Transverse colon (tissue), 4 donors: ENCODE results near the gene GZMM. TPM values are rescaled to one million over a fixed set of nuclear protein-coding genes. Genes with fewer than 3 reads are reported as not detected.

Experiments used
- DNase-seq: peaks from one replicate; pipeline ENCODE4 v3.0.0-alpha.2; 2019
- H3K27ac ChIP-seq, 4 donors: fragments of 200-600 bp; sonication (generic); 2 replicates each; pipeline ENCODE4 v1.5.1; 2016 to 2018; ENCODE audit warnings: inconsistent platforms in 4 of 4
- H3K27me3 ChIP-seq: fragments of 200-600 bp; sonication (generic); 2 replicates; pipeline ENCODE4 v1.5.1; 2017; ENCODE audit warnings: inconsistent platforms
- H3K36me3 ChIP-seq, 4 donors: fragments of 200-600 bp; sonication (generic); 2 replicates each; pipeline ENCODE4 v1.5.1; 2017 to 2019; ENCODE audit warnings: inconsistent platforms in 4 of 4
- H3K4me1 ChIP-seq, 4 donors: fragments of 200-600 bp; sonication (generic); 2 replicates each; pipeline ENCODE4 v1.5.1; 2017 to 2020; ENCODE audit warnings: inconsistent platforms in 4 of 4
- H3K4me3 ChIP-seq, 4 donors: fragments of 200-600 bp; sonication (generic); 1 replicate in 1 of 4; 2 replicates in 3 of 4; pipeline versions ENCODE4 v1.5.1 to v1.6.1; 2017 to 2019; ENCODE audit warnings: inconsistent platforms in 4 of 4
- H3K9me3 ChIP-seq, 2 donors: fragments of 200-600 bp; sonication (generic); 2 replicates each; pipeline ENCODE4 v1.5.1; 2017 to 2019; ENCODE audit warnings: inconsistent platforms in 2 of 2
- CTCF ChIP-seq, 5 experiments: fragments of 200-600 bp in 3 of 5; fragments of 450-650 bp in 2 of 5; sonication (generic) in 3 of 5; IDR thresholded peaks; 1 replicate in 2 of 5; 2 replicates in 3 of 5; pipeline ENCODE4 v1.5.1; 2016 to 2017; ENCODE audit warnings: antibody characterized with exemption in 5 of 5, inconsistent platforms in 3 of 5, mild to moderate bottlenecking in 2 of 5, moderate library complexity in 1 of 5
- EP300 ChIP-seq: sonication (generic); formaldehyde crosslinking; IDR thresholded peaks from one replicate; pipeline ENCODE4 v1.6.1; 2017; ENCODE audit warnings: antibody characterized with exemption, low read depth
- POLR2A ChIP-seq: fragments of 450-650 bp; IDR thresholded peaks from one replicate; pipeline ENCODE4 v1.6.1; 2016; ENCODE audit warnings: antibody characterized with exemption, mild to moderate bottlenecking, moderate library complexity
- POLR2AphosphoS5 ChIP-seq, 3 donors: sonication (generic); formaldehyde crosslinking; IDR thresholded peaks; one replicate each; pipeline ENCODE4 v1.6.1; 2016; ENCODE audit warnings: antibody characterized with exemption in 3 of 3
- WGBS, 2 donors: methylation state at CpG; one replicate each; pipeline ENCODE4 v1.1.5; 2018; ENCODE audit warnings: low coverage in 1 of 2; 5-methylcytosine and 5-hydroxymethylcytosine counted together
- in situ Hi-C, 4 donors: fragments of 200-750 bp; cut with MboI; loops; one replicate each; pipeline versions ENCODE4 v1.15.0 to v1.15.1; 2017; ENCODE audit warnings: low sequenced_read_pairs in 3 of 4, low pct_ligation_motif_present in 1 of 4, low pct_unique_long_range_greater_than_20kb in 1 of 4
- intact Hi-C: fragments of 100-400 bp; cut with DNase I; formaldehyde crosslinking; loops from one replicate; pipeline ENCODE4 v1.15.1; 2023; ENCODE audit warnings: low total_unique reads
- total RNA-seq, 4 donors: library from RNA; depleted of rRNA; stranded (reverse); fragments of >200 nt; gene quantifications; one replicate each; pipeline ENCODE4 v1.1.0, GENCODE V29; 2016

GZMM gene
- total RNA-seq, 4 donors from 2014 or later: 1.1 to 1.8 TPM; not detected in 2

GRCh38 chr19:498511-498891 lies 45.4 kb upstream of the GZMM start:
- no peak overlapping the region for H3K4me3 ChIP-seq
- intact Hi-C loops: no loop called here
- TF ChIP-seq POLR2A: no peak
- no peak for TF ChIP-seq EP300
- TF ChIP-seq CTCF (IDR thresholded peaks at IDR 0.05): no peak
- no peak for TF ChIP-seq POLR2AphosphoS5 (IDR thresholded peaks at IDR 0.05)
- peaks cover 46% of the 10 kb centered on the region for H3K27me3 ChIP-seq
- 16% methylated on average over 19 of the region's 26 CpGs; no CpG with 5 or more reads in 1 of the 2 donors for WGBS, 2 donors
- peaks cover 0 to 19% (median 12%) of the 10 kb centered on the region in 4 donors for H3K4me1 ChIP-seq
- no peaks in the 10 kb centered on the region for H3K9me3 ChIP-seq
- in situ Hi-C loops: no loop called here
- no peak for DNase-seq
- H3K36me3 ChIP-seq: no peaks in the 10 kb centered on the region
- H3K27ac ChIP-seq: no peak overlapping the region

- intact Hi-C loops (no loop called here), in situ Hi-C loops (no loop called here)
- H3K4me1 ChIP-seq: peaks cover 0 to 19% (median 12%) of the 10 kb centered on the region in 4 donors
- no peak for TF ChIP-seq CTCF (IDR thresholded peaks at IDR 0.05)
- TF ChIP-seq EP300: no peak
- no peak for TF ChIP-seq POLR2AphosphoS5 (IDR thresholded peaks at IDR 0.05)
- TF ChIP-seq POLR2A: no peak
- WGBS, 2 donors: 77 to 83% methylated on average over 10 to 31 of the region's 31 CpGs
- DNase-seq: no peak
- no peak overlapping the region for H3K4me3 ChIP-seq
- no peaks in the 10 kb centered on the region for H3K9me3 ChIP-seq
- peaks cover 46% of the 10 kb centered on the region for H3K27me3 ChIP-seq
- no peak overlapping the region for H3K27ac ChIP-seq
- H3K36me3 ChIP-seq: no peaks in the 10 kb centered on the region
Measured at GRCh38 chr19:498977-499623, 44.8 kb upstream of the GZMM start.

GRCh38 chr19:501646-502045 lies 42.2 kb upstream of the GZMM start:
- intact Hi-C loops: no loop called here
- 78 to 88% methylated on average over 4 to 17 of the region's 17 CpGs for WGBS, 2 donors
- no peak for DNase-seq
- Histone ChIP-seq H3K4me1 (peaks cover 5 to 18% (median 15%) of the 10 kb centered on the region in 4 donors), H3K27me3 (peaks cover 30% of the 10 kb centered on the region), H3K9me3 (no peaks in the 10 kb centered on the region), H3K4me3 (no peak overlapping the region), H3K36me3 (no peaks in the 10 kb centered on the region), H3K27ac (no peak overlapping the region)
- TF ChIP-seq POLR2A (no peak), EP300 (no peak), CTCF (IDR thresholded peaks at IDR 0.05) (no peak), POLR2AphosphoS5 (IDR thresholded peaks at IDR 0.05) (no peak)
- in situ Hi-C loops: no loop called here

GRCh38 chr19:504616-505015 lies 39.2 kb upstream of the GZMM start:
- 92% methylated on average over 14 of the region's 14 CpGs; no CpG with 5 or more reads in 1 of the 2 donors for WGBS, 2 donors
- no peaks in the 10 kb centered on the region for H3K36me3 ChIP-seq
- peaks cover 16 to 19% (median 18%) of the 10 kb centered on the region in 4 donors for H3K4me1 ChIP-seq
- TF ChIP-seq EP300: no peak
- no peak for TF ChIP-seq POLR2AphosphoS5 (IDR thresholded peaks at IDR 0.05)
- TF ChIP-seq CTCF (IDR thresholded peaks at IDR 0.05): no peak
- no peak for TF ChIP-seq POLR2A
- H3K4me3 ChIP-seq: no peak overlapping the region
- intact Hi-C loops (no loop called here), in situ Hi-C loops (no loop called here)
- H3K9me3 ChIP-seq: no peaks in the 10 kb centered on the region
- no peak for DNase-seq
- H3K27me3 ChIP-seq: peaks cover 6% of the 10 kb centered on the region
- H3K27ac ChIP-seq: no peak overlapping the region
